HG02623 (cell line): Measurements from ENCODE around the gene SF3B4.

Source experiments
- ATAC-seq: cut with Tn5 transposase; IDR thresholded peaks from one replicate; pipeline ENCODE4 v1.9.1; 2021; ENCODE audit warnings: moderate library complexity; ENCODE audit not compliant: unreplicated experiment

Gene SF3B4

GRCh38 chr1:149934356-149934755 is 6.8 kb upstream of the SF3B4 start:
- ATAC-seq, result no peak

- ATAC-seq, result no peak
Measured at GRCh38 chr1:149933208-149933607, 5.6 kb upstream of the SF3B4 start.

GRCh38 chr1:149932474-149932873 is 4.9 kb upstream of the SF3B4 start:
- ATAC-seq, result no peak

GRCh38 chr1:149931212-149931790 is 3.7 kb upstream of the SF3B4 start:
- no peak for ATAC-seq

GRCh38 chr1:149929856-149930255 is 2.3 kb upstream of the SF3B4 start:
- no peak for ATAC-seq

GRCh38 chr1:149928401-149928724 is 760 bp upstream of the SF3B4 start:
- ATAC-seq, result no peak

GRCh38 chr1:149927056-149927562 is 494 bp downstream of the SF3B4 start:
- ATAC-seq, result no peak

GRCh38 chr1:149926296-149926695 is 1.3 kb downstream of the SF3B4 start:
- no peak for ATAC-seq

GRCh38 chr1:149925751-149926150 is 1.9 kb downstream of the SF3B4 start:
- ATAC-seq, result no peak

- no peak for ATAC-seq
Measured at GRCh38 chr1:149925345-149925744, 2.3 kb downstream of the SF3B4 start.

GRCh38 chr1:149923626-149924025 is 4.0 kb downstream of the SF3B4 start:
- ATAC-seq, result no peak

- no peak for ATAC-seq
Measured at GRCh38 chr1:149917571-149918144, 9.9 kb downstream of the SF3B4 start, which contains the start of gene SV2A. TSS of gene SV2A (minus strand) at chr1:149917844. CDS start at chr1:149913840, 4,004 bp downstream.

- ATAC-seq, result no peak
Measured at GRCh38 chr1:149916898-149917252, 10.7 kb downstream of the SF3B4 start.

- ATAC-seq, result no peak
Measured at GRCh38 chr1:149916193-149916897, 11.3 kb downstream of the SF3B4 start.

GRCh38 chr1:149915429-149916192 is 12.0 kb downstream of the SF3B4 start:
- no peak for ATAC-seq

GRCh38 chr1:149914545-149914944 is 13.1 kb downstream of the SF3B4 start:
- ATAC-seq, result no peak

GRCh38 chr1:149906570-149907075 is 21.0 kb downstream of the SF3B4 start:
- no peak for ATAC-seq

- ATAC-seq, result no peak
Measured at GRCh38 chr1:149903836-149904491, 23.6 kb downstream of the SF3B4 start.

GRCh38 chr1:149899460-149900284 is 27.9 kb downstream of the SF3B4 start, which contains the start of gene BOLA1:
TSS of gene BOLA1 (plus strand) at chr1:149899568. CDS start at chr1:149900060, 492 bp downstream.
- ATAC-seq, result peak; percentile 92

- ATAC-seq, result no peak
Measured at GRCh38 chr1:149896575-149896974, 31.0 kb downstream of the SF3B4 start.
